ENCODE results near the gene NOL6. TPM values are rescaled to one million over a fixed set of nuclear protein-coding genes. Genes with fewer than 3 reads are reported as not detected.
"Not testable (repeated sequence)": the region's sequence is repeated elsewhere in the genome, so short reads cannot be mapped to it uniquely, and the experiment has no call there.

The NOL6 gene
- total RNA-seq, 1 donor from 2014 or later, result 60.1 TPM

- no peaks in the 10 kb centered on the region for H3K9me3 Mint-ChIP-seq
- CTCF ChIA-PET, result no interaction called here
- H3K4me3 Mint-ChIP-seq, result no peak overlapping the region
- TF ChIP-seq, protein P1, sequence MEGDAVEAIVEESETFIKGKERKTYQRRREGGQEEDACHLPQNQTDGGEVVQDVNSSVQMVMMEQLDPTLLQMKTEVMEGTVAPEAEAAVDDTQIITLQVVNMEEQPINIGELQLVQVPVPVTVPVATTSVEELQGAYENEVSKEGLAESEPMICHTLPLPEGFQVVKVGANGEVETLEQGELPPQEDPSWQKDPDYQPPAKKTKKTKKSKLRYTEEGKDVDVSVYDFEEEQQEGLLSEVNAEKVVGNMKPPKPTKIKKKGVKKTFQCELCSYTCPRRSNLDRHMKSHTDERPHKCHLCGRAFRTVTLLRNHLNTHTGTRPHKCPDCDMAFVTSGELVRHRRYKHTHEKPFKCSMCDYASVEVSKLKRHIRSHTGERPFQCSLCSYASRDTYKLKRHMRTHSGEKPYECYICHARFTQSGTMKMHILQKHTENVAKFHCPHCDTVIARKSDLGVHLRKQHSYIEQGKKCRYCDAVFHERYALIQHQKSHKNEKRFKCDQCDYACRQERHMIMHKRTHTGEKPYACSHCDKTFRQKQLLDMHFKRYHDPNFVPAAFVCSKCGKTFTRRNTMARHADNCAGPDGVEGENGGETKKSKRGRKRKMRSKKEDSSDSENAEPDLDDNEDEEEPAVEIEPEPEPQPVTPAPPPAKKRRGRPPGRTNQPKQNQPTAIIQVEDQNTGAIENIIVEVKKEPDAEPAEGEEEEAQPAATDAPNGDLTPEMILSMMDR (IDR thresholded peaks at IDR 0.05), result no peak
- no peak for ATAC-seq (ENCODE audit: low read depth)
- no peaks in the 10 kb centered on the region for H3K27me3 Mint-ChIP-seq
- no peak overlapping the region for H3K27ac Mint-ChIP-seq
- H3K4me1 Mint-ChIP-seq, result no peaks in the 10 kb centered on the region
- intact Hi-C loops (cut with micrococcal nuclease), result no loop called here
- H3K36me3 Mint-ChIP-seq (ENCODE audit: low read depth), result no peaks in the 10 kb centered on the region
- no peak for DNase-seq
- POLR2A ChIA-PET, result no interaction called here
Measured at GRCh38 chr9:33426843-33427293, 46.9 kb downstream of the NOL6 start.

- no peaks in the 10 kb centered on the region for H3K9me3 Mint-ChIP-seq
- no peaks in the 10 kb centered on the region for H3K36me3 Mint-ChIP-seq (ENCODE audit: low read depth)
- POLR2A ChIA-PET, result no interaction called here
- CTCF ChIA-PET, result no interaction called here
- H3K4me3 Mint-ChIP-seq, result no peak overlapping the region
- ATAC-seq (ENCODE audit: low read depth) (no peak), DNase-seq (no peak)
- H3K27ac Mint-ChIP-seq, result no peak overlapping the region
- peaks cover 1% of the 10 kb centered on the region for H3K27me3 Mint-ChIP-seq
- intact Hi-C loops (cut with micrococcal nuclease), result no loop called here
- TF ChIP-seq, protein P1 (IDR thresholded peaks at IDR 0.05), result no peak
- no peaks in the 10 kb centered on the region for H3K4me1 Mint-ChIP-seq
Measured at GRCh38 chr9:33425128-33425533, 48.6 kb downstream of the NOL6 start.

DNA sequence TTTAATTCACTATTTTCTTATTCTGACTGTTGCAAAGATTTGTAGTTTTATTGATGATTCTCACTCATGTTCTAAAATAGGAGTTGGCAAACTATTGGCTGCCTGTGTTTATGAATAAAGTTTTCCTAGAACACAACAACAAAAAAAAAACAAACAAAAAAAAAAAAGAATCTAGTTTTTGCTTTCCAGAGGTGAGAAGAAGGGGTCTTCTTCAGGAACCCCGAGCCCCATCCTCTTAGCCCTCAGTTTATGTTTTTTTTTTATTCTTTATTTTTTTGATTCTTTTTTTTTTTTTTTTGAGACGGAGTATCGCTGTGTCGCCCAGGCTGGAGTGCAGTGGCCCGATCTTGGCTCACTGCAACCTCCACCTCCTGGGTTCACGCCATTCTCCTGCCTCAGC is 49.2 kb downstream of the NOL6 start:
- H3K36me3 Mint-ChIP-seq (ENCODE audit: low read depth); DNase-seq; H3K27ac Mint-ChIP-seq; H3K4me3 Mint-ChIP-seq; H3K27me3 Mint-ChIP-seq; POLR2A ChIA-PET; intact Hi-C loops (cut with micrococcal nuclease); H3K9me3 Mint-ChIP-seq; CTCF ChIA-PET; ATAC-seq (ENCODE audit: low read depth); H3K4me1 Mint-ChIP-seq: not testable (repeated sequence)

DNA sequence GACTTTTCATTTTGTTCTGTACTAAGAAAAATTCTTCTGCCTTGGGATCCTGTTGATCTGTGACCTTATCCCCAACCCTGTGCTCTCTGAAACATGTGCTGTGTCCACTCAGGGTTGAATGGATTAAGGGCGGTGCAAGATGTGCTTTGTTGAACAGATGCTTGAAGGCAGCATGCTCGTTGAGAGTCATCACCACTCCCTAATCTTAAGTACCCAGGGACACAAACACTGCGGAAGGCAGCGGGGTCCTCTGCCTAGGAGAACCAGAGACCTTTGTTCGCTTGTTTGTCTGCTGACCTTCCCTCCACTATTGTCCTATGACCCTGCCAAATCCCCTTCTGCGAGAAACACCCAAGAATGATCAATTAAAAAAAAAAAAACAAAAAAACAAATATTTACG is 49.7 kb downstream of the NOL6 start:
- CTCF ChIA-PET; H3K36me3 Mint-ChIP-seq (ENCODE audit: low read depth); intact Hi-C loops (cut with micrococcal nuclease); H3K9me3 Mint-ChIP-seq; H3K4me1 Mint-ChIP-seq; H3K27me3 Mint-ChIP-seq; DNase-seq; ATAC-seq (ENCODE audit: low read depth); POLR2A ChIA-PET; H3K27ac Mint-ChIP-seq; H3K4me3 Mint-ChIP-seq: not testable (repeated sequence)

DNA sequence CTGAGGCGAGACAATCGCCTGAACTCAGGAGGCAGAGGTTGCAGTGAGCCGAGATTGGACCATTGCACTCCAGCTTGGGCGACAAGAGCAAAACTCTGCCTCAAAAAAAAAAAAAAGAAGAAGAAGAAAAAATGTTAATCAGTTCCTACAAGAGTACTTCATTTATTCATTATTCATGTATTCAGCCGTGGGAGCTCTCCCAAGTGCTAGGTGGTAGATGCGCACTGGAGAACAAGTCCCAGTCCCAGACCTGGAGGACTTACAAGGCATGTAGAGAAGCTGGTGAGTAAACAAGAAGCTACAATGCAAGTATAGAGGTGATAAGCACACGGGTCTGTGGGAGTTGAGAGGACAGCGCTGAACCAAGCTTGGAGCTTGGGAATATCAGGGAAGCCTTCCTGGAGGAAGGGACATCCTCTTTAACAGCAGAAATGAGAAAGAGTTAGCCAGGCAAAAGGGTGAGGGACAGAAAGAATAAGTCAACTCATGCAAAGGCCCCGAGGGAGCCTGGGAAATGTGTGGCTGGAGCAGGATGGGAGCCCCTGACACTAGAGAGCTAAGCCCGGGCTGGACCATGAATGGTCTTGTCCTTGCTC is 53.9 kb downstream of the NOL6 start:
- Mint-ChIP-seq H3K36me3 (ENCODE audit: low read depth) (no peaks in the 10 kb centered on the region), H3K27ac (no peak overlapping the region), H3K9me3 (no peaks in the 10 kb centered on the region), H3K4me3 (no peak overlapping the region), H3K4me1 (no peaks in the 10 kb centered on the region), H3K27me3 (peaks cover 19% of the 10 kb centered on the region)
- TF ChIP-seq, protein P1 (IDR thresholded peaks at IDR 0.05), result no peak
- CTCF ChIA-PET, result no interaction called here
- intact Hi-C loops (cut with micrococcal nuclease), result no loop called here
- POLR2A ChIA-PET, result no interaction called here
- no peak for ATAC-seq (ENCODE audit: low read depth)
- DNase-seq, result no peak

DNA sequence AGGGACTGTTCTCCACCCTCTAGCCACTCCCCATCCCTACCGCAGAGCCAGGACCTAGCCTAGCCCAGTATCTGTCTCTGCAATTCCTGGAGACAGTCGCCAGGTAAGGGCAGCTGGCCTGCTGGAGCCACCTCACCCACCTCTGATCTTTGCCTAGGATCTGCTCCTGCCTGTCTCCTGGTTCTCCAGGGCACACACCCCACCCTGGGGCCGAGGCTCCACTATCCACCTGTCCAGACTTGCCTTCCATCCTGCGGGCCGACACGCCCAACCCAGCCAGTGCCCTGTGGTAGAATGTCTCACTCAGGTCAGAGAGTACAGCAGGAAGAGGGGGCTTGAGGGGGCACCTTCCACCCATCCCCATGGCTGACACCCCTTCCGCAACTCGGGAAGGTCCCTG is 55.6 kb downstream of the NOL6 start:
- TF ChIP-seq, protein P1 (IDR thresholded peaks at IDR 0.05), result no peak
- ATAC-seq (ENCODE audit: low read depth) (no peak), DNase-seq (no peak)
- CTCF ChIA-PET, result no interaction called here
- Mint-ChIP-seq H3K4me3 (no peak overlapping the region), H3K27me3 (peaks cover 19% of the 10 kb centered on the region), H3K27ac (no peak overlapping the region), H3K36me3 (ENCODE audit: low read depth) (no peaks in the 10 kb centered on the region), H3K4me1 (no peaks in the 10 kb centered on the region), H3K9me3 (no peaks in the 10 kb centered on the region)
- POLR2A ChIA-PET, result no interaction called here
- intact Hi-C loops (cut with micrococcal nuclease), result no loop called here

Measured in activated B cell treated with CpG ODN at 0.5 μM for 24 hours (primary cell).